GM12875 (cell line): Measurements from ENCODE around the gene C9orf85.

Source experiments
- H3K4me3 ChIP-seq: one replicate; pipeline ENCODE4 v1.5.1; 2011; ENCODE audit warnings: low read depth, low read length, control low read depth
- TF ChIP-seq, protein P1 (sequence below): IDR thresholded peaks from 2 replicates; pipeline ENCODE4 v1.5.1; 2011; ENCODE audit warnings: low read depth, mild to moderate bottlenecking, control low read depth, inconsistent platforms, low read length, moderate library complexity, borderline replicate concordance; ENCODE audit not compliant: insufficient read depth

Gene C9orf85

DNA sequence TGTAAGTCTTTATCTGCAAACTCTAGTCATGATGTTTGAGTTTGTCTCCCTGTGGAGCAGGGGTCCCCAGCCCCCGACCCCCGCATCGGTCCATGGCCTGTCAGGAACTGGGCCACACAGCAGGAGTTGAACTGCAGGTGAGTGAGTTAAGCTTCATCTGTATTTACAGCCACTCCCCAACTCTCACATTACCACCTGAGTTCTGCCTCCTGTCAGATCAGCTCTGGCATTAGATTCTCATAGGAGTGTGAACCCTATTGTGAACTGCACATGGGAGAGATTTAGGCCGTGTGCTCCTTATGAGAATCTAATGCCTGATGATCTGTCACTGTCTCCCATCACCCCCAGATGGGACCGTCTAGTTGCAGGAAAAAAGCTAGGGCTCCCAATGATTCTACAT is 7.0 kb downstream of the C9orf85 start:
- TF ChIP-seq, protein P1, sequence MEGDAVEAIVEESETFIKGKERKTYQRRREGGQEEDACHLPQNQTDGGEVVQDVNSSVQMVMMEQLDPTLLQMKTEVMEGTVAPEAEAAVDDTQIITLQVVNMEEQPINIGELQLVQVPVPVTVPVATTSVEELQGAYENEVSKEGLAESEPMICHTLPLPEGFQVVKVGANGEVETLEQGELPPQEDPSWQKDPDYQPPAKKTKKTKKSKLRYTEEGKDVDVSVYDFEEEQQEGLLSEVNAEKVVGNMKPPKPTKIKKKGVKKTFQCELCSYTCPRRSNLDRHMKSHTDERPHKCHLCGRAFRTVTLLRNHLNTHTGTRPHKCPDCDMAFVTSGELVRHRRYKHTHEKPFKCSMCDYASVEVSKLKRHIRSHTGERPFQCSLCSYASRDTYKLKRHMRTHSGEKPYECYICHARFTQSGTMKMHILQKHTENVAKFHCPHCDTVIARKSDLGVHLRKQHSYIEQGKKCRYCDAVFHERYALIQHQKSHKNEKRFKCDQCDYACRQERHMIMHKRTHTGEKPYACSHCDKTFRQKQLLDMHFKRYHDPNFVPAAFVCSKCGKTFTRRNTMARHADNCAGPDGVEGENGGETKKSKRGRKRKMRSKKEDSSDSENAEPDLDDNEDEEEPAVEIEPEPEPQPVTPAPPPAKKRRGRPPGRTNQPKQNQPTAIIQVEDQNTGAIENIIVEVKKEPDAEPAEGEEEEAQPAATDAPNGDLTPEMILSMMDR: no peak
- no peak overlapping the region for H3K4me3 ChIP-seq

DNA sequence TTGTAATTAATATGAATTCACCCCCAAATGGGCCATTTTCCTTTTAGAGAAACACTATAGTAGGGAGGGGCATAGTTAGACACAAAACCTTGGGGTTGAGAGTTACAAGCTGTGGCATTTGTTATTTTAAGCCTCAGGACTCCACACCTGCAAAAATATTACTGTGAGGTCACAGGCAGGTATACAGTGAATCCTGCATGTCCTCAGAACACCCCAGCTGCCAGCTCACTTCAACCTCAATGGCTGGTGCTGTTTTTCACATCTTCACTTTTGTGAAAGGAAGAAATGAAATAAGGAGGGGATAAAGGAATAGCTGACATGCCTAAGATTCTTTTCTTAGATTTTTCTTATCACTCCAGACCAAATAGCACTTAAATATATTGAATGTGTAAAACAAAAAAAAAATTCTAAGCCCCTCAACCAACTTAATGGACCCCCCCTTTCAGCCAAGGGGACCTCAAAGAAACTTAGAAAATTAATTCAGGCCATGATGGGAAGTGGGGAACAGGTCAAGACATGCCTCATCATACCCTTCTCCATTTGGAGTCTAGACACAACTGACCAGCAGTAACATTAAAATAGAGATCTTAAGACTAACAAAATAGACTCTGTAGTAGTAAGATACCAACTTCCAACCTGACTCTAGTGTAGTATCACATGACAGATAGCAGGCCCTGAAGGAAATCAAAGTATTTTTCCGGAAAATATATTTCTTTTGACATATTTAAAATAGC is 9.2 kb downstream of the C9orf85 start:
- TF ChIP-seq, protein P1: no peak
- H3K4me3 ChIP-seq: no peak overlapping the region

DNA sequence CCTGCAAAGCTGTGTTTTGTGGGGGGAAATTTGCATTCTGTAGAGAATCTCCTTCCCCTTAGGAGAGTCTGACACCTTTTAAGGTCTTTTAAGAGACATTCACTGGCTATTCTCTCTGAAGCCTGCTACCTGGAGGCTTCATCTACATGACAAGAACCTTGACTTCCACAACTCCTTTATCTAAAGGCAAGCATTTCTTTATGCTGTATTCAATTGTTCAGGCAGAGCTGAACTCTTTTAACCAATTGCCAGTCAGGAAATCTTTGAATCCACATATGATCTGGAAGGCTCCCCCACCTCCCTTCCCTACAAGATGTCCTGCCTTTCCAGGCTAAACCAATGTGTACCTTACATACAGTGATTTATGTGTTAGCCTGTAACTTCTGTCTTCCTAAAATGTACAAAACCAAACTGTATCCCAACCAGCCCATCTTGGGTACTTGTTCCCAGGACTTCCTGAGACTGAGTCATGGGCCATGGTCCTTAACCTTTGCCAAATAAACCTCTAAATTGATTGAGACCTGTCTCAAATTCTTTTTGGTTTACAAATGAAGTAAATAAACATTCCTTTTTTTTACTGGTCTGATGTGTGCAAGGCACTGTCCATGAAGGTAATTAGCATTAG is 9.9 kb downstream of the C9orf85 start:
- TF ChIP-seq, protein P1: no peak
- no peak overlapping the region for H3K4me3 ChIP-seq

DNA sequence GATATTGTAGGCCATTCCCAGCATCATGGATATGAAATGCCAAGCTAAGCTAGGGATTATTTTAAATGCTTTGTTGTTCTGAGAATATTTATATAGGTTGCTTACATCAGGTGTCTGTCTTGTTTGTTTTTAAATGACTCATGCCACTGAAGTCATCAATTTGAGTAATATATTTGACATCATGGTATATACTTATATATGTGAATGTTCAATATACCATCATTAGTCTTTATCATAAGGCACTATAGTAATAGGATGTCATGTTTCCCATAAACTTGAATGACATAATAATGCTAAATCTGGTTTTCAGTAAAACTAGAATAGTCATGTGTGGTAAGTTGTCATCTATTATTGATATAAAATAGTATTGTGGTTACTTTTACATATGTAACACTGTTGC is 13.1 kb downstream of the C9orf85 start:
- TF ChIP-seq, protein P1: no peak
- H3K4me3 ChIP-seq: no peak overlapping the region

DNA sequence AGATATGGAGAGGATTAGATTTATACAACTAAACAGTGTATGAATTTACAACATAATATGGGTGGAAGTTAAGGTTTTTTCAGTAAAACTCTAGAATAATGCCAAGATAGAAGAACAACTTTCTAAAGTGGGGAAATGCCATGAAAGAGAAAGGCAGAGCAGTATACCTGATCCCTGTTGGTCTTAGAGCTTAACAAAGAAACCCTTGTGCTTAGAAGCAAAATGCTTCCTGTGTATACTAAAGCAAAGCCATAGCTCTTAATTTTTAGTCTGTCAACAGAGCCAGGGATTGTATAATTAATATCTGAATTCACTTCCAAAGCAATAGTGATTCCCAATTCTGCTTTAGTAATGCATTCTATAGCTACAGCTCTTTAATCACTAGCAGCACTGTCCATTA is 14.4 kb downstream of the C9orf85 start:
- no peak overlapping the region for H3K4me3 ChIP-seq
- TF ChIP-seq, protein P1: no peak

DNA sequence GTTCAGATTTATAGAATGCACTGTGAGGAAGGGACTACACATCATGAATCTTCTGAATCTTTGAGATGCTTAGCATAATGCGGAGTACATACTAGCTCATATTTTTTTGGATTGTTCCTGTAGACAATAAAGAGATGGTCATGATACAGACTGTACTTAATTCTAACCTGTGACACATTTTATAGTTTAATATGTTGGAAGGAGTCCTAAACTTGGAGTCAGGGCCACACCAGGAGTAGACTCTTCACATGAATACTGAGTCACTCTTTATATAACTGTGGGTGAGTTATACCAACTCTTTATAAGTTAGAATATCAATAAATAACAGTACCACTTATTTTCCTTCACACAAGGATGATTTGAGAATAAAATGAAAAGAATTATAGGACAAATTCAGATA is 16.9 kb downstream of the C9orf85 start:
- no peak overlapping the region for H3K4me3 ChIP-seq
- TF ChIP-seq, protein P1: no peak

DNA sequence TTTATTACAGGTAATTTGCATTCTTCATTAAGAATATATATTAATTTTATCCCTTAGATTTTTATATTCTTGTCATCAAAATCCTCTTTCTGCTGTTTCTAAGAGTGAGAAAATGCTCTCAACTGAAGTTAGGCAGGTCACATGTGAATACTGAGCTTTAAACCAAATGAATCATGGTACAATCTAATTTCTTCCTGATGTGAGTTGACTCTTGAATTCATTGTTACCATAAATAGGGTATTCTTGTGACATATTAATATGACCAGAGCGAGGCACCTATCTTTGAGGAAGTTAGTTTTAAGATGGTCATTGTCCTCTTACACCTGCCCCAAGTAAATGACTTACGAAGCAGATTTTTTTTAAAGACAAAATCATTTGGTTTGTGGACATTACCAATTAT is 17.4 kb downstream of the C9orf85 start:
- H3K4me3 ChIP-seq: no peak overlapping the region
- TF ChIP-seq, protein P1: no peak
